Stimulated activated CD4-positive, alpha-beta T cell treated with anti-CD3 and anti-CD28 coated beads, Interleukin-1b, Interleukin-23, amount 100 ng/mL, for 24 hours (primary cell): ENCODE results near the gene ARHGAP22.

Experiments
- DNase-seq, 4 experiments: peaks; one replicate each; pipeline ENCODE4 v3.0.0-alpha.2; 2020; ENCODE audit warnings: low read depth in 4 of 4, low spot score in 1 of 4

Gene ARHGAP22

GRCh38 chr10:48465860-48466521, 138.9 kb downstream of the ARHGAP22 start:
- no peak for DNase-seq

- no peak for DNase-seq
Measured at GRCh38 chr10:48464871-48465736, 139.8 kb downstream of the ARHGAP22 start.

GRCh38 chr10:48464121-48464870, 140.6 kb downstream of the ARHGAP22 start:
- DNase-seq: no peak

- DNase-seq: no peak
Measured at GRCh38 chr10:48463318-48464003, 141.4 kb downstream of the ARHGAP22 start.

GRCh38 chr10:48462482-48463020, 142.3 kb downstream of the ARHGAP22 start:
- no peak for DNase-seq

- no peak for DNase-seq
Measured at GRCh38 chr10:48461623-48462481, 143.0 kb downstream of the ARHGAP22 start.

GRCh38 chr10:48460182-48460581, 144.7 kb downstream of the ARHGAP22 start:
- DNase-seq: no peak

- no peak for DNase-seq
Measured at GRCh38 chr10:48459270-48460150, 145.4 kb downstream of the ARHGAP22 start.

GRCh38 chr10:48458662-48459048, 146.2 kb downstream of the ARHGAP22 start:
- no peak for DNase-seq

GRCh38 chr10:48457949-48458661, 146.8 kb downstream of the ARHGAP22 start:
- no peak for DNase-seq

- no peak for DNase-seq
Measured at GRCh38 chr10:48456808-48457761, 147.8 kb downstream of the ARHGAP22 start.

GRCh38 chr10:48456361-48456804, 148.5 kb downstream of the ARHGAP22 start:
- no peak for DNase-seq

- DNase-seq: no peak
Measured at GRCh38 chr10:48455392-48456151, 149.3 kb downstream of the ARHGAP22 start.

- no peak for DNase-seq
Measured at GRCh38 chr10:48455055-48455391, 149.8 kb downstream of the ARHGAP22 start.

GRCh38 chr10:48454302-48455054, 150.4 kb downstream of the ARHGAP22 start:
- DNase-seq: no peak
